NCI-H345 treated with DMSO at 0.1 percent for 48 hours (cell line): ENCODE measurements around the gene TST.
"Not testable (repeated sequence)": the region's sequence is repeated elsewhere in the genome, so short reads cannot be mapped to it uniquely, and the experiment has no call there.

ENCODE experiments used
- DNase-seq: peaks from one replicate; lab custom pipeline; 2025; ENCODE audit not compliant: unreplicated experiment; lab: John Stamatoyannopoulos, UW

The TST gene

GRCh38 chr22:37015587-37015878, 3.7 kb downstream of the TST start:
- no peak for DNase-seq

- DNase-seq: no peak
These were observed 4.2 kb downstream of the TST start for GRCh38 chr22:37014835-37015586.

- no peak for DNase-seq
These were observed 4.8 kb downstream of the TST start for GRCh38 chr22:37014415-37014806.

GRCh38 chr22:37012956-37013355, 6.3 kb downstream of the TST start:
- no peak for DNase-seq

- DNase-seq: no peak
These were observed 6.9 kb downstream of the TST start for GRCh38 chr22:37012262-37012904.

GRCh38 chr22:37011472-37011871, 7.8 kb downstream of the TST start:
- no peak for DNase-seq

- no peak for DNase-seq
These were observed 8.3 kb downstream of the TST start for GRCh38 chr22:37010976-37011375.

GRCh38 chr22:37010174-37010573, 9.1 kb downstream of the TST start:
- no peak for DNase-seq

GRCh38 chr22:37009490-37009889, 9.8 kb downstream of the TST start:
- DNase-seq: no peak

- no peak for DNase-seq
These were observed 10.9 kb downstream of the TST start for GRCh38 chr22:37008365-37008764.

GRCh38 chr22:37007651-37008050, 11.6 kb downstream of the TST start:
- no peak for DNase-seq

- no peak for DNase-seq
These were observed 16.6 kb downstream of the TST start for GRCh38 chr22:37002633-37003032.

- no peak for DNase-seq
These were observed 17.4 kb downstream of the TST start for GRCh38 chr22:37001826-37002225.

GRCh38 chr22:37000676-37001534, 18.3 kb downstream of the TST start:
- DNase-seq: no peak

- DNase-seq: no peak
These were observed 19.8 kb downstream of the TST start for GRCh38 chr22:36999463-36999862.

- no peak for DNase-seq
These were observed 20.5 kb downstream of the TST start for GRCh38 chr22:36998620-36999351.

- no peak for DNase-seq
These were observed 21.5 kb downstream of the TST start for GRCh38 chr22:36997746-36998145.

GRCh38 chr22:36991206-36991605, 28.0 kb downstream of the TST start:
- no peak for DNase-seq

GRCh38 chr22:36990457-36990856, 28.8 kb downstream of the TST start:
- DNase-seq: no peak

- not testable (repeated sequence) for DNase-seq
These were observed 30.2 kb downstream of the TST start for GRCh38 chr22:36989012-36989411.

- DNase-seq: no peak
These were observed 31.0 kb downstream of the TST start for GRCh38 chr22:36988075-36988832.
